C1 segment of cervical spinal cord (tissue), 14 donors: ENCODE results near the gene BMP6.

Experiments
- DNase-seq, 14 donors: peaks; one replicate each; lab custom pipeline; 2025; lab: John Stamatoyannopoulos, UW

The BMP6 gene

GRCh38 chr6:7725849-7726415, at the start of gene BMP6:
TSS of gene BMP6 (plus strand) at chr6:7726099. CDS start at chr6:7726956, 857 bp downstream.
- peak in 12 of 14 donors; percentile 16 to 70 (median 36) for DNase-seq

- DNase-seq, result no peak
Measured at GRCh38 chr6:7677229-7677628, 48.7 kb upstream of the BMP6 start.

- DNase-seq, result no peak
Measured at GRCh38 chr6:7680393-7681075, 45.4 kb upstream of the BMP6 start.

GRCh38 chr6:7681449-7681848, 44.5 kb upstream of the BMP6 start:
- DNase-seq, result no peak

- no peak for DNase-seq
Measured at GRCh38 chr6:7684076-7684475, 41.8 kb upstream of the BMP6 start.

- DNase-seq, result no peak
Measured at GRCh38 chr6:7684843-7685242, 41.1 kb upstream of the BMP6 start.

- no peak for DNase-seq
Measured at GRCh38 chr6:7685276-7685675, 40.6 kb upstream of the BMP6 start.

- DNase-seq, result no peak
Measured at GRCh38 chr6:7687145-7688111, 38.5 kb upstream of the BMP6 start.

DNA sequence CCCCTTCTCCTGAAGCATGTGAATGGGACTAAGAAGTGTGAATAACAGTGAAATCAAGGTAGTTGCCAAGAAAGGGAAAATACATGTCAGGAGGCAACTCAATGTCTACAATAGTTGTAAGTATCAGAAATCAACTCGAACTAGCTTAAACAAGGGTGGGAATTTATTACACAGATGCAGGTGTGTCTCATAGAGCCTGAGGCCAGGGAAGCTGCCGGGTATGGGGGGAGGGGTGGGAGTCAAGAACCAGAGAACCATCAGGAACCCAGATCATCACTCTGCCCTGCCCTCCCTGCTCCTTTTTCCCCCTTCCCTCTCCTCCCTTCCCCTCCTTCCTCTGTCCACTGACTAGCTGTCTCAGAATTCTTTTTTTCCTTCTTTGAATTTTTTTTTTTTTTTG, 34.9 kb upstream of the BMP6 start:
- no peak for DNase-seq

GRCh38 chr6:7691675-7692452, 34.0 kb upstream of the BMP6 start:
- no peak for DNase-seq

DNA sequence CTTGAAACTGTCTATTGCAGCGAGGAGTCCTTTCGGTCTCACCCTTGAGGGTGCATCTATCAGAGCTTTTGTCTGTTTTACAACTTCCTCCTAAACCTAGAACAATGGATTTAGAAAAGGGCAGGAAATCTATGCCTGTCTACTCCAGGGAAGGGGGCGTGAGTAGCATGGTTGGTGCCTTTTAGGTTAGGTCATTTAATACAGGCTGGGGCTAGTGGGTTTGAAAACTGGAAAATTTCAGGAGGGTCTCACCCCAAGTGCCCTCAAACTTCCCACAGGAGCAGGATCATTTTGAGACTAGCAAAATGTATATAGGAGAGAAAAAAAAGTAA, 33.5 kb upstream of the BMP6 start:
- DNase-seq, result no peak

DNA sequence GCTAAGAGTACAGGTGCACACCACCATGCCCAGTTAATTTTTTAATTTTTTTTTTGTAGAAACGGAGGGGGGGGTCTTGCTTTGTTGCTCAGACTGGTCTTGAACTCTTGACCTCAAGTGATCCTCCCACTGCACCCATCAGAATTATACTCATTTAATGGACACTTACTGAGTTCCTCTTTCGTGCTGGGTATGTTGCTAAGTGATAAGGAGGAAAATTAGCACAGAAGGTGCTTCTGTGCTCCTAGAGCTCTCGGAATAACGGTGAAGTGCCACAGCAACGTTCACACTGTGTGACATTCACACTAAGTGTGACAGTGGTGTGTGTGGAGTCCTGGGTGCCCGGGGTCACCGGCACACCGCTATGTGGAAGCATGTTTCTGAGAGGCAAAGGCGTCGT, 32.1 kb upstream of the BMP6 start:
- DNase-seq, result no peak

- no peak for DNase-seq
Measured at GRCh38 chr6:7696061-7696460, 29.8 kb upstream of the BMP6 start.

DNA sequence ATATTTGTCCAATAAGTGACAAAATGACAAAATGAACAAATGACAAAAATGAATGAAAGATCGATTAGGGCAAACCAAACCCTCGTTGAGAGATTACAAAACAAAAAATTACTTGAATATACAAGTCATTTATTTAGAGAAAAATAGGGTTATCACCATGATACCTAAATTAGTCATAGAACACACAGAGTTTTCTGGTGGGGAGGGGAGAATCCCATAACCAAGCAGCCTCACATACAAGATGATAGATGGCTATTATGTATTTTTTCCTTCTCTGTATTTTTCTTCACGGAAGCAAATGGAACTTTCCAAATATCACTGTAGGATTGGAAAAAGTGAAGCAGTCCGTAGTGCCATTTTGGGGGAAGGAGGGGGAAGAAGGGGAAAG, 28.5 kb upstream of the BMP6 start:
- DNase-seq, result no peak

- peak in 1 of 14 donors; percentile 17 for DNase-seq
Measured at GRCh38 chr6:7697820-7698623, 27.9 kb upstream of the BMP6 start.

- no peak for DNase-seq
Measured at GRCh38 chr6:7701212-7701834, 24.6 kb upstream of the BMP6 start.

- no peak for DNase-seq
Measured at GRCh38 chr6:7703148-7703680, 22.7 kb upstream of the BMP6 start.

DNA sequence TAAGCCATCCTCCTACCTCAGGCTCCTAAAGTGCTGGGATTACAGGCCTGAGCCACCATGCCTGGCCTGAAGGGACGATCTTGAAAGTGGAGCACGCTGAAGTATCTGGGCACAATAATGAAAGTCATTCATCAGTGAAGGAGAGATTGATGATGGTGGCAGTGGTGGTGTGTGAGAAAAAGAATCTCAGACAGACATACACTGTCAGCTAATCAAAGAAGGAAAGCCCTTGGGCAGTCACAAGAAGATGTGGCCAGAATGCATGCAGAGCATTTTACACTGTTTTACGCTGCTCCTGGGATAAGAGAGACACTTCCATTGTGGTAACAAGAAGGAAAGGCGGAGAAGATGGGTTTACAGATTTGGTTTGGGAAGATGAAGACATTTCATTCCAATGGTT, 20.4 kb upstream of the BMP6 start:
- DNase-seq, result no peak

- no peak for DNase-seq
Measured at GRCh38 chr6:7706269-7706668, 19.6 kb upstream of the BMP6 start.

- DNase-seq, result no peak
Measured at GRCh38 chr6:7707787-7708186, 18.1 kb upstream of the BMP6 start.
